Heart left ventricle (tissue), 16 donors: ENCODE data around the gene ACACA. TPM values are rescaled to one million over a fixed set of nuclear protein-coding genes. Genes with fewer than 3 reads are reported as not detected.

Experiments
- ATAC-seq, 4 donors: fragments of 200-7000 bp; cut with Tn5 transposase; one replicate each; pipeline ENCODE4 v1.9.1; 2020 to 2022; ENCODE audit warnings: moderate library complexity in 4 of 4, mild to moderate bottlenecking in 3 of 4, moderate number of reproducible peaks in 1 of 4
- DNase-seq, 5 donors: peaks; one replicate each; pipeline ENCODE4 v3.0.0-alpha.2; 2020
- H3K27ac ChIP-seq, 12 donors: fragments of 200-600 bp; sonication (generic) in 4 of 12; one replicate each; pipeline versions ENCODE4 v1.5.0 to v1.8.0; 2016 to 2022; ENCODE audit warnings: mild to moderate bottlenecking in 2 of 12
- H3K27me3 ChIP-seq, 9 donors: fragments of 200-600 bp; sonication (generic) in 2 of 9; one replicate each; pipeline versions ENCODE4 v1.5.1 to v1.8.0; 2016 to 2022; ENCODE audit warnings: mild to moderate bottlenecking in 3 of 9
- H3K36me3 ChIP-seq, 9 donors: fragments of 200-600 bp; sonication (generic) in 2 of 9; one replicate each; pipeline versions ENCODE4 v1.5.0 to v1.8.0; 2018 to 2022; ENCODE audit warnings: mild to moderate bottlenecking in 2 of 9
- H3K4me1 ChIP-seq, 12 donors: fragments of 200-600 bp; sonication (generic) in 4 of 12; one replicate each; pipeline versions ENCODE4 v1.5.0 to v1.8.0; 2016 to 2022; ENCODE audit warnings: mild to moderate bottlenecking in 3 of 12
- H3K4me3 ChIP-seq, 12 donors: fragments of 200-600 bp; sonication (generic) in 4 of 12; one replicate each; pipeline versions ENCODE4 v1.5.0 to v1.8.0; 2017 to 2022; ENCODE audit warnings: mild to moderate bottlenecking in 9 of 12, moderate library complexity in 4 of 12
- H3K9me3 ChIP-seq, 12 donors: fragments of 200-600 bp; sonication (generic) in 4 of 12; one replicate each; pipeline versions ENCODE4 v1.5.0 to v1.8.0; 2016 to 2022; ENCODE audit warnings: mild to moderate bottlenecking in 1 of 12
- POLR2A ChIP-seq, 2 donors: fragments of 450-650 bp; IDR thresholded peaks; one replicate each; pipeline ENCODE4 v1.6.1; 2017; ENCODE audit warnings: antibody characterized with exemption in 2 of 2, mild to moderate bottlenecking in 2 of 2, moderate library complexity in 2 of 2
- WGBS, 4 donors: extraction: QIAGEN DNeasy Blood & Tissue Kit in 2 of 4; methylation state at CpG; one replicate each; pipeline versions ENCODE4 v1.1.5 to v1.1.7; 2013 to 2018; 5-methylcytosine and 5-hydroxymethylcytosine counted together
- intact Hi-C, 10 donors: fragments of 100-400 bp; cut with DNase I; formaldehyde crosslinking; loops; one replicate each; pipeline versions ENCODE4 v1.11.1 to v1.14.2; 2022
- polyA plus RNA-seq, 2 donors: library from polyadenylated mRNA; stranded (reverse); fragments of 200-250 nt; gene quantifications; one replicate each; pipeline ENCODE4 v1.2.3, GENCODE V29; 2013
- total RNA-seq, 9 donors: library from RNA; depleted of rRNA in 2 of 9; stranded (reverse); fragments of >200 nt in 2 of 9; fragmentation: NEBNext Ultra II Directional in 3 of 9; extraction: Animal tissue kit (Norgen Biotek cat#: 25700) in 3 of 9; gene quantifications; one replicate each; pipeline versions ENCODE4 v1.1.0 to v1.2.4, GENCODE V29; 2016 to 2023
- TF ChIP-seq, protein P1 (sequence below), 12 donors: fragments of 200-600 bp; sonication (generic) in 4 of 12; IDR thresholded peaks; one replicate each; pipeline versions ENCODE4 v1.5.0 to v1.8.0; 2018 to 2022; ENCODE audit warnings: antibody characterized with exemption in 12 of 12, mild to moderate bottlenecking in 5 of 12
- donor health status: ischemic (EF 13 %, LVEDD 7.1; RV severe dilation, severe dysfunction).
- donor health status: healthy with polysubstance abuse.
- donor health status: DM: no; HTN: yes; CAD: no.
- donor health status: DM: no; HTN: no; CAD: no.
- donor health status: ischemic (EF 25% LVEDD 6.9; RV normal size, moderate dysfunction).
- donor health status: ischemic (EF 25% LVEDD 5.7; RV mildly dilated, moderate dysfunction).
- donor health status: healthy.
- donor health status: DM: yes; HTN: yes; CAD: no.
- donor health status: ischemic (EF 35%, LVEDD 5.7; RV mildly dilated, moderate dysfunction).
- donor health status: nonischemic (EF 11% LVEDD 7.7; RV severe dilation, severe dysfunction).
- donor health status: DM: yes; HTN: yes; CAD: no.
- donor health status: PGD.
- donor health status: ischemic (EF 29% LVEDD 5.4; RV normal size, mild dysfunction).
- donor health status: nonischemic (EF 23%, LVEDD 6.1; RV moderate dilation, normal function).

The ACACA gene
- total and polyA plus RNA-seq, 11 donors: 6.2 to 33.0 (median 15.8) TPM

DNA sequence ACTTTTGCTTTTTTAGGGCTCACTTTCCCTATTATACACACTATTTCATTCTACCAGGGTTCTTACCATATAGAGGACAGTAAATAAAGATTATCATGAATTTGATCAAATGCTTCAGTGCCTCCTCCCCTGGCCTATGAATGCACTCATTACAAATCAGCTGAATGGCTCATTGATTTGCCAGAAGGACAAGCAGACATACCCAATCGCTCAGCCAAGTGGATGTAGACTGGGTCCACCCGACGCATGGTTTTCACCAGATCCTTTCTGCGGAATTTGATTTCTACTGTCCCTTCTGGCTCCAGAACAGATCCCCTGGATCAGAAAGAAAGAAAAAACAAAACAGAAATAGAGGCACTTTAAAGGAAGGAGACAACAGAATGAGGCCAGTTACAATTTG is 295.3 kb downstream of the ACACA start:
- DNase-seq (no peak), ATAC-seq (no peak)
- intact Hi-C loops: no loop called here
- no peaks in the 10 kb centered on the region for H3K27me3 ChIP-seq
- H3K4me1 ChIP-seq: peaks cover 0 to 9% (median 0%) of the 10 kb centered on the region in 12 donors
- H3K4me3 ChIP-seq: no peak overlapping the region
- no peak overlapping the region for H3K27ac ChIP-seq
- no peaks in the 10 kb centered on the region for H3K9me3 ChIP-seq
- no peak for TF ChIP-seq POLR2A (IDR thresholded peaks at IDR 0.05)
- TF ChIP-seq, protein P1, sequence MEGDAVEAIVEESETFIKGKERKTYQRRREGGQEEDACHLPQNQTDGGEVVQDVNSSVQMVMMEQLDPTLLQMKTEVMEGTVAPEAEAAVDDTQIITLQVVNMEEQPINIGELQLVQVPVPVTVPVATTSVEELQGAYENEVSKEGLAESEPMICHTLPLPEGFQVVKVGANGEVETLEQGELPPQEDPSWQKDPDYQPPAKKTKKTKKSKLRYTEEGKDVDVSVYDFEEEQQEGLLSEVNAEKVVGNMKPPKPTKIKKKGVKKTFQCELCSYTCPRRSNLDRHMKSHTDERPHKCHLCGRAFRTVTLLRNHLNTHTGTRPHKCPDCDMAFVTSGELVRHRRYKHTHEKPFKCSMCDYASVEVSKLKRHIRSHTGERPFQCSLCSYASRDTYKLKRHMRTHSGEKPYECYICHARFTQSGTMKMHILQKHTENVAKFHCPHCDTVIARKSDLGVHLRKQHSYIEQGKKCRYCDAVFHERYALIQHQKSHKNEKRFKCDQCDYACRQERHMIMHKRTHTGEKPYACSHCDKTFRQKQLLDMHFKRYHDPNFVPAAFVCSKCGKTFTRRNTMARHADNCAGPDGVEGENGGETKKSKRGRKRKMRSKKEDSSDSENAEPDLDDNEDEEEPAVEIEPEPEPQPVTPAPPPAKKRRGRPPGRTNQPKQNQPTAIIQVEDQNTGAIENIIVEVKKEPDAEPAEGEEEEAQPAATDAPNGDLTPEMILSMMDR (IDR thresholded peaks at IDR 0.05): no peak
- WGBS, 4 donors: 96 to 97% (median 96%) methylated on average over 4 of the region's 4 CpGs
- peaks cover 0 to 56% (median 42%) of the 10 kb centered on the region in 9 donors for H3K36me3 ChIP-seq

DNA sequence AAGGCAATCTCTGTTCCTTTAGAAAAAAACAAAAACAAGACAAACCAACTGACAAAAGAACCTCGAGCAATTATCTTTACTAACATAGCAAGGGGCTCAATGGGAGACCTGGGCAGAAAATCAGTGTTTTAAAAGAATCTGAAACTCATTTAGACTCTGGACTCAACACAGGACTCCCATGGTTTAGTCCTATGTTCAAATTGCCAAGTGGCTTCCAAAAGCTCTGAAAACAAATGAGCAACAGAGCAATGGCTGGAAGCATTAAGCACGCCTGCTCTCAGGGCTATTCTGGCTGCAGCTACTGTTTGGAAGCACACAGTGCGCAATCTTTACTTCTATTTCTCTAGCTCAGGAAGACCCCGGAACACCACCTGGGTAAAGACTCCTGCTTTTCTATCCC is 295.9 kb downstream of the ACACA start:
- WGBS, 4 donors: 95 to 97% (median 97%) methylated on average over 4 of the region's 4 CpGs
- TF ChIP-seq, protein P1 (IDR thresholded peaks at IDR 0.05): no peak
- TF ChIP-seq POLR2A (IDR thresholded peaks at IDR 0.05): no peak
- no peak overlapping the region for H3K27ac ChIP-seq
- H3K4me3 ChIP-seq: no peak overlapping the region
- DNase-seq: no peak
- H3K27me3 ChIP-seq: no peaks in the 10 kb centered on the region
- intact Hi-C loops: no loop called here
- H3K36me3 ChIP-seq: peaks cover 0 to 56% (median 42%) of the 10 kb centered on the region in 9 donors
- no peaks in the 10 kb centered on the region for H3K9me3 ChIP-seq
- H3K4me1 ChIP-seq: peaks cover 0 to 9% (median 0%) of the 10 kb centered on the region in 12 donors
- no peak for ATAC-seq

GRCh38 chr17:37109731-37110710 is 296.6 kb downstream of the ACACA start:
- no peaks in the 10 kb centered on the region for H3K9me3 ChIP-seq
- no peak overlapping the region for H3K27ac ChIP-seq
- H3K4me1 ChIP-seq: peaks cover 0 to 9% (median 0%) of the 10 kb centered on the region in 12 donors
- no peak for TF ChIP-seq POLR2A (IDR thresholded peaks at IDR 0.05)
- TF ChIP-seq, protein P1 (IDR thresholded peaks at IDR 0.05): no peak
- ATAC-seq (no peak), DNase-seq (no peak)
- H3K4me3 ChIP-seq: no peak overlapping the region
- no peaks in the 10 kb centered on the region for H3K27me3 ChIP-seq
- peaks cover 0 to 58% (median 47%) of the 10 kb centered on the region in 9 donors for H3K36me3 ChIP-seq
- intact Hi-C loops: no loop called here
- WGBS, 4 donors: 92 to 95% (median 93%) methylated on average over 9 of the region's 9 CpGs

DNA sequence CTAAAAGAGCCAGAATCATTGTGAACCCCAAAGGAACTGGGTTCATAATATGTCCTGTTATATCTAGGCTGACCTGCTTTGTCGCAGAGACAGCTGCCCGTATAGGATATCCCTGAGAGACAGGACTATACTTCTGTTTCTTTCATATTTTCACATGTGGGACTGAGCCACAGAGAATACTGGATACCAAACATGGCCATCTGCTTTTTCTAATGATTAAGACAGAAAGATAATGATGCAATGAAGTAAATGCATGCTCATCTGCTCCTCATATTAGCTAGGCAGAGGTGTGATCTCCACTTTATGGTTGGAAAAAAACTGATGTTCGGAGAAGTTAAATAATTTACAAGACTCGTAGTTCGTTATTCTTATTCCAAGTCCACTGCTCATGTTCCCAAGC is 297.5 kb downstream of the ACACA start:
- ATAC-seq (no peak), DNase-seq (no peak)
- 95 to 98% (median 98%) methylated on average over 5 of the region's 5 CpGs for WGBS, 4 donors
- intact Hi-C loops: no loop called here
- no peak overlapping the region for H3K4me3 ChIP-seq
- peaks cover 0 to 9% (median 0%) of the 10 kb centered on the region in 12 donors for H3K4me1 ChIP-seq
- no peaks in the 10 kb centered on the region for H3K27me3 ChIP-seq
- peaks cover 0 to 64% (median 47%) of the 10 kb centered on the region in 9 donors for H3K36me3 ChIP-seq
- H3K9me3 ChIP-seq: no peaks in the 10 kb centered on the region
- no peak for TF ChIP-seq POLR2A (IDR thresholded peaks at IDR 0.05)
- TF ChIP-seq, protein P1 (IDR thresholded peaks at IDR 0.05): no peak
- H3K27ac ChIP-seq: no peak overlapping the region
